Endodermal cell (in vitro differentiated cells): ENCODE results near the gene HSDL1. TPM values are rescaled to one million over a fixed set of nuclear protein-coding genes. Genes with fewer than 3 reads are reported as not detected.
A peak's percentile ranks its signal among the peaks of the same experiment; 100 is the strongest.

Source experiments
- DNase-seq: peaks from one replicate; pipeline ENCODE4 v3.0.0-alpha.2; 2017
- H3K27ac ChIP-seq: 2 replicates; pipeline ENCODE4 v1.5.1; 2013; ENCODE audit warnings: mild to moderate bottlenecking, low read depth, low read length, moderate library complexity
- H3K27me3 ChIP-seq: 2 replicates; pipeline ENCODE4 v1.6.1; 2013; ENCODE audit warnings: mild to moderate bottlenecking, low read length, moderate library complexity; ENCODE audit not compliant: insufficient read depth, control insufficient read depth, poor library complexity, severe bottlenecking
- H3K36me3 ChIP-seq: 2 replicates; pipeline ENCODE4 v1.7.0; 2013; ENCODE audit warnings: mild to moderate bottlenecking, low read length, moderate library complexity; ENCODE audit not compliant: control insufficient read depth, insufficient read depth
- H3K4me1 ChIP-seq: one replicate; pipeline ENCODE4 v1.7.0; 2013; ENCODE audit warnings: low read length; ENCODE audit not compliant: control insufficient read depth, insufficient read depth
- H3K4me3 ChIP-seq: 2 replicates; pipeline ENCODE4 v1.5.1; 2013; ENCODE audit warnings: mild to moderate bottlenecking, low read length, moderate library complexity
- H3K9ac ChIP-seq: 2 replicates; pipeline ENCODE4 v1.6.1; 2013; ENCODE audit warnings: mild to moderate bottlenecking, low read length, moderate library complexity; ENCODE audit not compliant: poor library complexity, severe bottlenecking; ENCODE audit errors: extremely low read depth
- H3K9me3 ChIP-seq: 2 replicates; pipeline ENCODE4 v1.6.1; 2013; ENCODE audit warnings: mild to moderate bottlenecking, low read length, moderate library complexity; ENCODE audit not compliant: control insufficient read depth
- H3K27ac Mint-ChIP-seq: 2 replicates; pipeline ENCODE4 v1.8.0; 2020; ENCODE audit warnings: mixed read lengths
- H3K27me3 Mint-ChIP-seq: 2 replicates; pipeline ENCODE4 v1.8.0; 2021; ENCODE audit warnings: mild to moderate bottlenecking, mixed read lengths; ENCODE audit not compliant: insufficient read depth
- H3K36me3 Mint-ChIP-seq: 2 replicates; pipeline ENCODE4 v1.8.0; 2020; ENCODE audit warnings: low read depth, mixed read lengths
- H3K4me1 Mint-ChIP-seq: 2 replicates; pipeline ENCODE4 v1.8.0; 2020; ENCODE audit warnings: mixed read lengths
- H3K4me3 Mint-ChIP-seq: 2 replicates; pipeline ENCODE4 v1.8.0; 2020; ENCODE audit warnings: mild to moderate bottlenecking, moderate library complexity, mixed read lengths
- H3K9me3 Mint-ChIP-seq: 2 replicates; pipeline ENCODE4 v1.8.0; 2020; ENCODE audit warnings: mild to moderate bottlenecking, mixed read lengths
- WGBS, 2 experiments: methylation state at CpG; one replicate each; pipeline versions ENCODE4 v1.1.5 to v1.1.7; 2013; ENCODE audit warnings: missing lambda C conversion rate in 2 of 2, mixed read lengths in 1 of 2; ENCODE audit not compliant: insufficient coverage in 1 of 2, insufficient read length in 1 of 2; 5-methylcytosine and 5-hydroxymethylcytosine counted together
- total RNA-seq, 2 donors: library from RNA; stranded (reverse); fragmentation: NEBNext Ultra II Directional in 1 of 2; extraction: Animal tissue kit (Norgen Biotek cat#: 25700) in 1 of 2; gene quantifications; 2 replicates in 1 of 2; 3 replicates in 1 of 2; pipeline ENCODE4 v1.2.1, GENCODE V29; 2021
- TF ChIP-seq, protein P1 (sequence below): fragments of 200-600 bp; sonication (generic); conservative IDR thresholded peaks from 2 replicates; pipeline ENCODE4 v1.5.0; 2021; ENCODE audit warnings: antibody characterized with exemption, mild to moderate bottlenecking

HSDL1 gene
- total RNA-seq, 2 donors from 2014 or later: 49.5 to 68.3 TPM

DNA sequence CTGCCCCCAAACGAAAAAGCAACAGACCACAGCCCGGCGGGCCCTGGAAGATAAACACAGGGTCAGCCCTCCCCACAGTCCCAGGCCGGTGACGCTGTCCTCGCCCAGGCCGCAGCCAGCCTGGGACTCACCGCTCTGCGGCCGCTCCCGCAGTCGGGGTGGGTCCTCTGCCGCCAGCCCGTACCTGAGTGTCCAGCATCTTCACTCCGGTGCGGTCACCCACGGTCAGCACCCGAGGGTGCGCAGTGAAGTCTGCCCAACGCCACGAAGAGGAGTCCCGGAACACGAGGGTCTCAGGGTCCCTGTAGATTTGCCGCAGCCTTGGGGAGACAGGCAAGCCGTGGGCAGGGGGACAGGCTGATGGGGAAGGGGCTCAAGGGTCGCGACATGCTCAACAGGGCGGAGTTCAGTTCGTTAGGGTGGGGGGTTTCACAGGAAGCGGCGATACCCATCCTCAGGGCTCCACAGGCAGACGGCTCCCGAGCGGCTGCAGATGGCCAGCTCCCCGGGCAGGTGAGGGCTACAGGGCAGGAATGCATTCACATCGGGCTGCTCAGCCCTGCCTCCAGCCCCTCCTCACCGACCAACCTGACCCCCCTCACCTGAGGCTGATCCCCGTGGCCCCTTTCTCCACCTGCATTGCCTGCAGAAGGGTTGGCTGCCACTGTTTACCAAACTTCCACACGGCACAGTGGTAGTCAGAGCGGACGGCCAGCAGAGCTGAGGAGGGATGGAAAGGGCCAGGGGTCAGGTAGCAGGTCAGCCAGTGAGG, 36.4 kb upstream of the HSDL1 start:
- no peaks in the 10 kb centered on the region for H3K27me3 Mint-ChIP-seq
- no peak overlapping the region for H3K4me3 Mint-ChIP-seq
- H3K27ac ChIP-seq: no peak overlapping the region
- peaks cover 46% of the 10 kb centered on the region for H3K36me3 Mint-ChIP-seq
- H3K4me3 ChIP-seq: no peak overlapping the region
- TF ChIP-seq, protein P1, sequence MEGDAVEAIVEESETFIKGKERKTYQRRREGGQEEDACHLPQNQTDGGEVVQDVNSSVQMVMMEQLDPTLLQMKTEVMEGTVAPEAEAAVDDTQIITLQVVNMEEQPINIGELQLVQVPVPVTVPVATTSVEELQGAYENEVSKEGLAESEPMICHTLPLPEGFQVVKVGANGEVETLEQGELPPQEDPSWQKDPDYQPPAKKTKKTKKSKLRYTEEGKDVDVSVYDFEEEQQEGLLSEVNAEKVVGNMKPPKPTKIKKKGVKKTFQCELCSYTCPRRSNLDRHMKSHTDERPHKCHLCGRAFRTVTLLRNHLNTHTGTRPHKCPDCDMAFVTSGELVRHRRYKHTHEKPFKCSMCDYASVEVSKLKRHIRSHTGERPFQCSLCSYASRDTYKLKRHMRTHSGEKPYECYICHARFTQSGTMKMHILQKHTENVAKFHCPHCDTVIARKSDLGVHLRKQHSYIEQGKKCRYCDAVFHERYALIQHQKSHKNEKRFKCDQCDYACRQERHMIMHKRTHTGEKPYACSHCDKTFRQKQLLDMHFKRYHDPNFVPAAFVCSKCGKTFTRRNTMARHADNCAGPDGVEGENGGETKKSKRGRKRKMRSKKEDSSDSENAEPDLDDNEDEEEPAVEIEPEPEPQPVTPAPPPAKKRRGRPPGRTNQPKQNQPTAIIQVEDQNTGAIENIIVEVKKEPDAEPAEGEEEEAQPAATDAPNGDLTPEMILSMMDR: no peak
- peak; percentile 31 for DNase-seq
- H3K9me3 ChIP-seq: no peaks in the 10 kb centered on the region
- 93 to 98% methylated on average over 25 to 41 of the region's 41 CpGs for whole genome bisulfite sequencing, 2 experiments
- H3K9me3 Mint-ChIP-seq: no peaks in the 10 kb centered on the region
- no peak overlapping the region for H3K27ac Mint-ChIP-seq
- H3K27me3 ChIP-seq: no peaks in the 10 kb centered on the region
- H3K4me1 Mint-ChIP-seq: peaks cover 15% of the 10 kb centered on the region
- no peaks in the 10 kb centered on the region for H3K4me1 ChIP-seq
- H3K36me3 ChIP-seq: peaks cover 44% of the 10 kb centered on the region
- H3K9ac ChIP-seq: no peak overlapping the region

DNA sequence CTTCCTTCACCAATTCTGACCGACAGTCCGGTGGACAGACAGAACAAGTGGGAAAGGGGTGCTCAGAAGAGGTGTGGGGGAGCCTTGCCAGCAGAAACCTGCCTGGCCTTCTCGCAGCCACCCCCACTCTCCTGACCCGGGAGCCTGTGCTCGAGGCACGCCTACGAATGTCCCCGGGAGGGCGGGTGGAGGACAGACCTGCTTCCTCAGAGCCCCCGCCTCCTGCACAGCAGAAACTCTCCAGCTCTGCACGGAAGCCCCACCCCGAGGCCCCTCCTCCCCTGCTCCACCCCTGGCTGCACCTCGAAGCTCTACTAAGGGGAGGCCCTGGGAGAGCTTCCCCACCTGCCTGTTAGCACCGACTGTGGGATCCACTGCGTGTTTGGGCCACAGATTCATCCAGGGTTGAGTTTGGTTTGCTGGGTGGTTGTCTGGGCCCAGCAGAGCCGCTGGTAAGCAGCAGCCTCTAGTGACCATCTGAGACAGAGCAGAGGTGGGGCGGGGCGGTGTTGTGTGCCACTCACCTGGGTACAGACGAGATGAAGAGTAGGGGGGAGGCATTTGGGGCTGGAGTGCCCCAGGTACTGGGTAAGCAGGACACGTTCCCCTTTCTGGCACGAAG, 35.7 kb upstream of the HSDL1 start:
- Mint-ChIP-seq H3K27me3 (no peaks in the 10 kb centered on the region), H3K9me3 (no peaks in the 10 kb centered on the region), H3K36me3 (peaks cover 46% of the 10 kb centered on the region), H3K27ac (no peak overlapping the region), H3K4me3 (no peak overlapping the region), H3K4me1 (peaks cover 11% of the 10 kb centered on the region)
- DNase-seq: peak; percentile 40
- no peaks in the 10 kb centered on the region for H3K4me1 ChIP-seq
- H3K9ac ChIP-seq: no peak overlapping the region
- H3K36me3 ChIP-seq: peaks cover 44% of the 10 kb centered on the region
- H3K9me3 ChIP-seq: no peaks in the 10 kb centered on the region
- H3K27me3 ChIP-seq: no peaks in the 10 kb centered on the region
- TF ChIP-seq, protein P1: no peak
- H3K27ac ChIP-seq: no peak overlapping the region
- 91% methylated on average over 12 to 21 of the region's 21 CpGs for WGBS, 2 experiments
- no peak overlapping the region for H3K4me3 ChIP-seq

DNA sequence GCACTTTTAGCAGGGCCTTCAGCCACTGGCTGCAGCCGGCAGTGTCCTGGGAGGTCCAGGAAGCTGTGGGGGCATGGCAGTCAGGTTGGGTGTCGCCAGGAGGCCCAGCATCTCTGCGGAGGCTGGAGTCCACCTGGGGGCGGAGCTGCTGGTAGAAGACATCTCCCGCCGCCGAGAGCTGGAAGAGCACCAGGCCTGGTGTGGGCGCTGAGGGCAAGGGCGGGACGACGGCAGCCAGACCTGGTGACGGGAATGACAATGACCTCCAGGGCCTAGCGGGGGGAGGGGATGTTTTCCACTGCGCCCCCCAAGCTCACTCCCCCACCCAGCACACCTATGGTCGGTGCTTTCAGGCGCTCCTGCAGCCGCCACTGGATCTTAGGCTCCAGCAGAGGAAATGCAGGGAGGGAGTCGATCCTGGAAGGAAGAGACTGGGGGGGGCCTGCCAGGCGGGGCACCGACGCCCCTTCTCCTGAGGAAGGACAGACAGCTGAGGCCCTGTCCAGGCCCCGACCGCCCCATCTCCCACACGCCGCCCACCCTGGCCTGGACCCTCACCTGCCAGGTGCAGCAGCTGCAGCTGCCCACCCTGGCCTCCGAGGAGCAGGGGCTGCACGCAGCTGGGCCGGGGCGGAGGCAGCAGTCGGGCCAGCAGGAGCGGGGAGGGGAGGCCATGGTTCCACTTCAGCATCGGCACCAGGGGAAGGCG, 34.8 kb upstream of the HSDL1 start:
- no peak overlapping the region for H3K4me3 Mint-ChIP-seq
- Histone ChIP-seq H3K4me1 (no peaks in the 10 kb centered on the region), H3K27me3 (no peaks in the 10 kb centered on the region), H3K36me3 (peaks cover 38% of the 10 kb centered on the region), H3K9me3 (no peaks in the 10 kb centered on the region), H3K27ac (no peak overlapping the region), H3K4me3 (no peak overlapping the region), H3K9ac (no peak overlapping the region)
- TF ChIP-seq, protein P1: no peak
- H3K27me3 Mint-ChIP-seq: no peaks in the 10 kb centered on the region
- no peak overlapping the region for H3K27ac Mint-ChIP-seq
- H3K36me3 Mint-ChIP-seq: peaks cover 41% of the 10 kb centered on the region
- peak; percentile 40 for DNase-seq
- WGBS, 2 experiments: 91 to 93% methylated on average over 20 to 32 of the region's 33 CpGs
- H3K9me3 Mint-ChIP-seq: no peaks in the 10 kb centered on the region
- H3K4me1 Mint-ChIP-seq: peaks cover 7% of the 10 kb centered on the region
